GM12878 (cell line): Measurements from ENCODE around the gene BBS2.

Experiments
- ASH2L ChIP-seq: fragments of 300-600, 200-600 bp; sonication (generic); IDR thresholded peaks from 2 replicates; pipeline ENCODE4 v1.6.1; 2017; ENCODE audit warnings: low read depth, mild to moderate bottlenecking, borderline replicate concordance
- HDAC2 ChIP-seq: fragments of 200-600 bp; sonication (generic); IDR thresholded peaks from 2 replicates; pipeline ENCODE4 v1.6.1; 2017
- NFIC ChIP-seq: IDR thresholded peaks from 2 replicates; pipeline ENCODE4 v1.6.1; 2012; ENCODE audit warnings: low read depth, mild to moderate bottlenecking, inconsistent platforms, low read length, moderate library complexity
- POLR2A ChIP-seq: IDR thresholded peaks from 2 replicates; pipeline ENCODE4 v1.6.1; 2011; ENCODE audit warnings: low read depth, mild to moderate bottlenecking, low read length
- RAD21 ChIP-seq: IDR thresholded peaks from 2 replicates; pipeline ENCODE4 v1.6.1; 2011; ENCODE audit warnings: mild to moderate bottlenecking, low read depth, low read length, moderate library complexity; ENCODE audit not compliant: insufficient read depth
- SMC3 ChIP-seq: IDR thresholded peaks from 2 replicates; pipeline ENCODE4 v1.6.1; 2011; ENCODE audit warnings: low read length, improper control_type of control experiment, borderline replicate concordance
- TAF1 ChIP-seq: IDR thresholded peaks from 2 replicates; pipeline ENCODE4 v1.6.1; 2011; ENCODE audit warnings: mild to moderate bottlenecking, low read depth, low read length, borderline replicate concordance
- TBL1XR1 ChIP-seq: IDR thresholded peaks from 2 replicates; pipeline ENCODE4 v1.6.1; 2012; ENCODE audit warnings: low read depth, low read length, improper control_type of control experiment
- TF ChIP-seq, protein P1 (sequence below), 3 experiments: IDR thresholded peaks in 2 of 3; conservative IDR thresholded peaks in 1 of 3; 2 replicates each; pipeline ENCODE4 v1.5.1; 2011; ENCODE audit warnings: low read depth in 3 of 3, low read length in 3 of 3, mild to moderate bottlenecking in 3 of 3, control low read depth in 2 of 3, moderate library complexity in 2 of 3, inconsistent platforms in 1 of 3, mixed read lengths in 1 of 3; ENCODE audit not compliant: control insufficient read depth in 2 of 3, insufficient read depth in 1 of 3; ENCODE audit errors: extremely low read depth in 1 of 3
- TF ChIP-seq, protein P2 (sequence below): IDR thresholded peaks from 2 replicates; pipeline ENCODE4 v1.6.1; 2011; ENCODE audit warnings: low read depth, low read length, improper control_type of control experiment, borderline replicate concordance
- TF ChIP-seq, protein P3 (sequence below): IDR thresholded peaks from 2 replicates; pipeline ENCODE4 v1.6.1; 2012; ENCODE audit warnings: improper control_type of control experiment, low read depth, low read length; ENCODE audit not compliant: insufficient replicate concordance

GRCh38 chr16:56438038-56438437 lies 81.8 kb downstream of the BBS2 start:
- TF ChIP-seq HDAC2 (no peak), TAF1 (no peak), SMC3 (no peak), RAD21 (no peak), ASH2L (no peak), TBL1XR1 (no peak), POLR2A (no peak), NFIC (no peak)
- TF ChIP-seq, protein P1, sequence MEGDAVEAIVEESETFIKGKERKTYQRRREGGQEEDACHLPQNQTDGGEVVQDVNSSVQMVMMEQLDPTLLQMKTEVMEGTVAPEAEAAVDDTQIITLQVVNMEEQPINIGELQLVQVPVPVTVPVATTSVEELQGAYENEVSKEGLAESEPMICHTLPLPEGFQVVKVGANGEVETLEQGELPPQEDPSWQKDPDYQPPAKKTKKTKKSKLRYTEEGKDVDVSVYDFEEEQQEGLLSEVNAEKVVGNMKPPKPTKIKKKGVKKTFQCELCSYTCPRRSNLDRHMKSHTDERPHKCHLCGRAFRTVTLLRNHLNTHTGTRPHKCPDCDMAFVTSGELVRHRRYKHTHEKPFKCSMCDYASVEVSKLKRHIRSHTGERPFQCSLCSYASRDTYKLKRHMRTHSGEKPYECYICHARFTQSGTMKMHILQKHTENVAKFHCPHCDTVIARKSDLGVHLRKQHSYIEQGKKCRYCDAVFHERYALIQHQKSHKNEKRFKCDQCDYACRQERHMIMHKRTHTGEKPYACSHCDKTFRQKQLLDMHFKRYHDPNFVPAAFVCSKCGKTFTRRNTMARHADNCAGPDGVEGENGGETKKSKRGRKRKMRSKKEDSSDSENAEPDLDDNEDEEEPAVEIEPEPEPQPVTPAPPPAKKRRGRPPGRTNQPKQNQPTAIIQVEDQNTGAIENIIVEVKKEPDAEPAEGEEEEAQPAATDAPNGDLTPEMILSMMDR (IDR thresholded peaks at IDR 0.05 in 2 of 3, conservative IDR thresholded peaks at IDR 0.05 in 1 of 3; ENCODE audit: control insufficient read depth in 2 of 3, extremely low read depth in 1 of 3, insufficient read depth in 1 of 3, low read depth in 3 of 3, low read length in 3 of 3), result no peak
- TF ChIP-seq, protein P2, sequence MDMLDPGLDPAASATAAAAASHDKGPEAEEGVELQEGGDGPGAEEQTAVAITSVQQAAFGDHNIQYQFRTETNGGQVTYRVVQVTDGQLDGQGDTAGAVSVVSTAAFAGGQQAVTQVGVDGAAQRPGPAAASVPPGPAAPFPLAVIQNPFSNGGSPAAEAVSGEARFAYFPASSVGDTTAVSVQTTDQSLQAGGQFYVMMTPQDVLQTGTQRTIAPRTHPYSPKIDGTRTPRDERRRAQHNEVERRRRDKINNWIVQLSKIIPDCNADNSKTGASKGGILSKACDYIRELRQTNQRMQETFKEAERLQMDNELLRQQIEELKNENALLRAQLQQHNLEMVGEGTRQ, result no peak
- TF ChIP-seq, protein P3, sequence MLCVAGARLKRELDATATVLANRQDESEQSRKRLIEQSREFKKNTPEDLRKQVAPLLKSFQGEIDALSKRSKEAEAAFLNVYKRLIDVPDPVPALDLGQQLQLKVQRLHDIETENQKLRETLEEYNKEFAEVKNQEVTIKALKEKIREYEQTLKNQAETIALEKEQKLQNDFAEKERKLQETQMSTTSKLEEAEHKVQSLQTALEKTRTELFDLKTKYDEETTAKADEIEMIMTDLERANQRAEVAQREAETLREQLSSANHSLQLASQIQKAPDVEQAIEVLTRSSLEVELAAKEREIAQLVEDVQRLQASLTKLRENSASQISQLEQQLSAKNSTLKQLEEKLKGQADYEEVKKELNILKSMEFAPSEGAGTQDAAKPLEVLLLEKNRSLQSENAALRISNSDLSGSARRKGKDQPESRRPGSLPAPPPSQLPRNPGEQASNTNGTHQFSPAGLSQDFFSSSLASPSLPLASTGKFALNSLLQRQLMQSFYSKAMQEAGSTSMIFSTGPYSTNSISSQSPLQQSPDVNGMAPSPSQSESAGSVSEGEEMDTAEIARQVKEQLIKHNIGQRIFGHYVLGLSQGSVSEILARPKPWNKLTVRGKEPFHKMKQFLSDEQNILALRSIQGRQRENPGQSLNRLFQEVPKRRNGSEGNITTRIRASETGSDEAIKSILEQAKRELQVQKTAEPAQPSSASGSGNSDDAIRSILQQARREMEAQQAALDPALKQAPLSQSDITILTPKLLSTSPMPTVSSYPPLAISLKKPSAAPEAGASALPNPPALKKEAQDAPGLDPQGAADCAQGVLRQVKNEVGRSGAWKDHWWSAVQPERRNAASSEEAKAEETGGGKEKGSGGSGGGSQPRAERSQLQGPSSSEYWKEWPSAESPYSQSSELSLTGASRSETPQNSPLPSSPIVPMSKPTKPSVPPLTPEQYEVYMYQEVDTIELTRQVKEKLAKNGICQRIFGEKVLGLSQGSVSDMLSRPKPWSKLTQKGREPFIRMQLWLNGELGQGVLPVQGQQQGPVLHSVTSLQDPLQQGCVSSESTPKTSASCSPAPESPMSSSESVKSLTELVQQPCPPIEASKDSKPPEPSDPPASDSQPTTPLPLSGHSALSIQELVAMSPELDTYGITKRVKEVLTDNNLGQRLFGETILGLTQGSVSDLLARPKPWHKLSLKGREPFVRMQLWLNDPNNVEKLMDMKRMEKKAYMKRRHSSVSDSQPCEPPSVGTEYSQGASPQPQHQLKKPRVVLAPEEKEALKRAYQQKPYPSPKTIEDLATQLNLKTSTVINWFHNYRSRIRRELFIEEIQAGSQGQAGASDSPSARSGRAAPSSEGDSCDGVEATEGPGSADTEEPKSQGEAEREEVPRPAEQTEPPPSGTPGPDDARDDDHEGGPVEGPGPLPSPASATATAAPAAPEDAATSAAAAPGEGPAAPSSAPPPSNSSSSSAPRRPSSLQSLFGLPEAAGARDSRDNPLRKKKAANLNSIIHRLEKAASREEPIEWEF, result no peak
